GM18858 (cell line): ENCODE results near the gene CD34.
"Not testable (repeated sequence)": the region's sequence is repeated elsewhere in the genome, so short reads cannot be mapped to it uniquely, and the experiment has no call there.

ENCODE experiments used
- ATAC-seq: cut with Tn5 transposase; IDR thresholded peaks from one replicate; pipeline ENCODE4 v1.9.1; 2021; ENCODE audit not compliant: unreplicated experiment

CD34 gene

DNA sequence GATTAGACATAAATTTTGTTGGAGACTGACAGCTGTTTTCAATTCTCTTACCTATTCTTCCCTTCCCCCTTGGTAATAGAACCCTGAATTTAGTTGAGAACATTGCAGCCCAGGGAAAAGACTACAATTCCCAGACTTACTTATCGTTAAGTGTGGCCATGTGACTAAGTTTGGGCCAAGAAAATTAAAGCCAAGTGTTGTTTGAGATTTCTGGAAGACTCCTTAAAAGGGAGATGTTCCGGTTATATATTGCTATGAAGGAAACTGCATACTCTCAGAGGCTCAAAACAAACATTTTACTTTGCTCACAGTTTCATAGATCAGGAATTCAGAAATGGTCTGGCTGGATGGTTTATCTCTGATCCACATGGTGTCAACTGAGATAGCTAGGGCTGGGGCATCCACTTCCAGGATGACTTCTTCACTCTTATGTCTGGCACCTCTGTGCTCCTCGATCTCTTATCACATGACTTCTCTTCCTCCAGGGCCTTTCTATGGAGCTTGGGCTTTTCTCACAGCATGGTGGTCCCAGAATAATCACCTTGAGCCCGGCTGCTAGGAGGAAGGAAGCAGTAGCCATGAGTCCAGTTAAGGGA is 22.4 kb upstream of the CD34 start:
- no peak for ATAC-seq

DNA sequence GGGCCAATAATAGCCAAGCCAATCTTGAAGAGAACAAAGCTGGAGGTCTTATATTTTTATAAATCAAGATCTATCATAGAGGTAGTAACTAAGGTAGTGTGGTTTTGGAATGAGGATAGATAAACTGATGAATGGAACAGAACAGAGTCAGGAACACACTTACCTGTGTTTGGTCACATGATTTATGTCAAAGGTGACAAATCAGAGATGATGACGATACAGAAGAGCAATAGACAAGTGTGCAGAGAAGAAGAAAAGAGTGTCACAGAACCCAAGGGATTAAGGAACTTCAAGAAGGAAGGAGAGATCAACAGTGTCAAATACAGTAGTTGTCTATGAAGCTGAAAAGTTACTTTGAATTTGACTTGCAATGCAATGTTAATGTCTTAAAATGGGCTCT is 16.1 kb upstream of the CD34 start:
- no peak for ATAC-seq

DNA sequence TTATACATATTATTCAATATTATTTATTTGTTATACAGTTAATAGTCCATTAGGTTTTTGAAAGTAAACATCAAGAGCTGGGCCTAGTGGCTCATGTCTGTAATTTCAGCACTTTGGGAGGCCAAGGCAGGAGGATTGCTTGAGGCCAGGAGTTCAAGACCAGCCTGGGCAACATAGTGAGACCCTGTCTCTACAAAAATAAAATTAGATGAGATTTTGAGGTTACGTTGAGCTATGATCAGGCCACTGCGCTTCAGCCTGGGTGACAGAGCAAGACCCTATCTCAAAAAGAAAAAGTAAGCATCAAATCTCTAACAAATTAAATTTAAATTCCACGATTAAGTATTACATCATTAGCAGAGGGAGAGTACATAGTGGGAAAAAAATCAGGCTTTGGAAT is 15.0 kb upstream of the CD34 start:
- not testable (repeated sequence) for ATAC-seq

DNA sequence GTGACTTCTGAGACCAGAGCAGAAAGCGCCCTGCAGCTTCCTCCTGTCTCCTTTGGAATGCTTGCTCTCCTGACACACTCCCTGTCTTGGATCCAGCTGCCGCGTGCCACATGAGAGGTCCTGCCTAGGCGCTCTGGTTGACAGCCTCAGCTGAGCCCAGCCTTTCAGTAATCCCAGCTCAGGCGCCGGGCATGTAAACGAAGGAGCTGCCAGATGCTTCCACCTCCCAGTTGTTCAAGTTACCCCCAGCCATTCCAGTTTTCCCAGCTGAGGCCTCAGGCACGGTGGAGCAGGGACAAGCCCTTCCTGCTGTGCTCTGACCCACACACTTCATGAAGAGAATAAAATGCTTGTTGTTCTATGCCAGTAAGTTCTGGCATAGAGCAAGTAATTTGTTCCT is 14.3 kb upstream of the CD34 start:
- ATAC-seq: no peak

DNA sequence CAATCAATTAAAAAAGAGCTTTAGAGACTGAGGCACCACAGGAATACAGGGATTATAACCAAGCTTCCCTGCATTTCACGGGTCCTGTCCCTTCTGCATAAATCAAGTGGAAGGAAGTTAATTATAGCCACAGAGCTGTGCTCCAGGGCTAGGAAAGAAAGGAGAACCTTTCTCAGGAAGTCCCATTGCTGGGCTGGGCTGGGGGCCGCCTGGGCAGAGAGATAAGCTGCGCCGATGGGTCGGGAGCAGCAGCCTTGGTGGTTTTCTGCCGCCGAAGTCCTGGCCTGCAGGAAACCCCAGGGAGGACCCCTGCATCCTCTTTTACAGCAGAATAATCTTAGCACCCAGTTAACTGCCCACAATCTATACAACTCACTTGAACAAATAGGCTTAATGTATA is 12.6 kb upstream of the CD34 start:
- no peak for ATAC-seq

DNA sequence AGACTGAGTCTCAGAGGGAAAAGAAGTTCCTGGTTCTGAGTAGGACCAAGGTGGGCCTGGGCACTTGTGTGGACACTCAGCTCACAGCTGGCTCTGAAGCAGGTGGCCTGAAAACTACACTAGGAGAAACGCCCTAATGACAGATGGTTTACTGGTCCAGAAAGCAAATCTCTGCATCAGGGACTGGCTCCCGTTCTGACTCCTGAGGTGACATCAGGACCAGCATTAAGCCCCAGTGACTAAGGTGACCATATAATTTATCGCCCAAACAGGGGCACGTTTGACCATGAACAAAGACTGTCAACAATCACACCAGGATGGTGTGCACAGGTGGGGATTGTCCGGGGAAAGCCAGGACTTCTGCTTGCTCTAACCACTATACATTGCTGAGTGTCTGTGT is 12.2 kb upstream of the CD34 start:
- ATAC-seq: no peak

DNA sequence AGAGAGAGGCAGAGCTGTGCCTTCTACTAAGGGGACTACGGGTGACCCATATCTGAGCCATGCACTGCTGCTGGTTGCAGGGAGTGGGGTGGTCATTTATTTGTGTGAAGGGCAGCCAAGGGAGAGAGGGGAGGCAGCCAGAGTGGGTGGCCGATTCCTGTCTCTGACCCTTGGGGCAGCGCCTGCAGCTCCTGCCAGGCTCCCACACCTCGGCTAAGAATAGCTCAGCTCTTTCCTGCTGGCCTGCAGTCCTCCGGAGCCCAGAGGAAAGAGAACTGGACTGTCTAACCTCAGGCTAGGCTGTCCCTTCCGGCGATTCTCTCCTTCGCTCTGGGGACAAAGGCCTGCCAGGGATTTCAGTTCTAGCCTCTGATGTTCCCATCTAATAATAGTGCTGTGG is 11.6 kb upstream of the CD34 start:
- no peak for ATAC-seq

DNA sequence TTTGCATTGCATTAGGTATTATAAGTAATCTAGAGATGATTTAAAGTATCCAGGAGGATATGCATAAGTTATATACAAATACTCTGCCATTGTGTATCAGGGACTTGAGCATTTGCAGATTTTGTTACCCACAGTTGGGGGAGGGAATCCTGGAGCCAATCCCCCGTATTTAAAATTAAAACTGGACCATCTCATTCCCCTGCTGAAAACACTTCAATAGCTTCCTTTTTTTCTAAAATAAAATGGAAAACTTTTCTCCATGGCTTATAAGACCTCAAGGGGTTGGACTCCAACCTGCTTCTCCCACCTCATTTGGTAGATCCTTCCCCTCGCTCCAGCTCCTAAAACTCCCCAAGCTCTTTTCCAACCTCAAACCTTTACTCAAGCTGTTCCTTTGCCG is 10.4 kb upstream of the CD34 start:
- ATAC-seq: no peak

DNA sequence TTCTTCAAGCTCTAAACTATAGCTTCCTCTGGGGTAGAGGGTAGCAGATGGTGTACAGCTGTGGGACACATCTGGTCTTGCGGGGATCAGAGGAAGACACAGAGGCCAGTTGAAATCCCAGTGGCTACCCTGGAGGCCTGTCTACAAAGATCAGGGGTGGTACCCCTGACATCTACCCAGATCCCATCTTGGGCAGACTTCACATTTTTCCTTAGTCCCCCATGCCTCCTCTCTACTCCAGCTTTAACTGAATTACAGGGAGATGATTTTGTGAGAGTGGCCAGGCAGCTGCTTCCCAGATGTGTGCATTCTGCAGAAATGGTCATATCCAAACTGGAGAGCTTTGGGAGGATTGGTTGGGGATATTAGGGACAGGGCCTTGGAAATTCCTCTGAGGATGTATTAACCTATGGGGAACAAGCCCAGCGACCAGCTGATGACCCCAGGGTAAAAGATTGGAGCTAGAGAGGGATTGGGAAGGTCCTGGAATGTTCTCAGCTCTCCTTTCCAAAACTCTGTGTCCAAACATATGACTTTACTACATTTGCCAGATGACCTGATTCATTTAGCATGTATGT is 9.6 kb upstream of the CD34 start:
- ATAC-seq: no peak

DNA sequence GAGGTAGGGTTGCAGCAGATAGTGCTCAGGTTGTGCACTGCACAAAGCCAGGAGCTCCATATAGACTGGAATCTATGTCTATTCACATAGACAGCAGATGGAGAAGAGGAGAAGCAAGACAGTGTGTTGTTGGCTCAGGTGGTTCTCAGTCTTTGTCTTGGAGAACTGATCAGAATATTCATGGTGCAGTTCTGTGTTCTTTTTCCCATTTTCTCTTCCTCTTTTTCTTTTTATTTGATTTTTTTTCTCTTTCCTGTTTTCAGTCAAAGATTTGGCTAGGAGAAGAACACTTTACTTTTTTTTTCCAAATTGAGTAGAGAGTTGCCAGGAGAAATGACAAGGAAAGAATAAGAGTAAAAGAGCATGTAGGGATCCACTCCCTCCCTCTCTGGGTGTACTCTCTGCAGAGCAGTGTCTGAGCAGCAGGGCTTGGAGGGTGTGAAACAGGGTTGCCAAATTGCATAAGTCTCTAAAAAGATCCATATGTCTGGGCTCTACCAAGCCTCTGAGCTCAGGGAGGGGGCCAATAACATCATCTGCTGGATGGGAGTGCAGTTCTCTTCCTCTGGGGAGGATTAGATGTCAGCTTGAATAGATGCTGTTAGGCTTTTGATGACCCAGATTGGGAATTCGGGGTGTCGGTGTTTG is 8.7 kb upstream of the CD34 start:
- no peak for ATAC-seq

DNA sequence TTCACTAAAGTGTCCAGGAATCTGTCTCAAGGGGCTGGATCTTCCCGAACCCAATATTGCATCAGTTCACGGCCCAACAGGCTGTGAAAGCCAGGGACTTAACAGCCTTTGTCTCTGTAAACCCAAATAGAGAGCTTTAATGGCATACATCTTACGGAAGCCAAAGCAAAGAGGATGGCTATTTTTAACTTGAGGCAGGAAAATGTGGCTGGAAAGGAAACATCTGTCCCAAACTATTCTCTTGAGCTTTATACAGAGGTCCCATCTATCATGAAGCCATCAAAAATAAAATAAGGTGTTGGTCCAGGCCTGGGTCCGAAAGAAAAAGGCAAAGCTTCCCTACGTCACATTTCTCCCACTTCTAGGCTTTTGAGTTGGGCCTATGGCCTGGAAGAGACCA is 7.7 kb upstream of the CD34 start:
- no peak for ATAC-seq

DNA sequence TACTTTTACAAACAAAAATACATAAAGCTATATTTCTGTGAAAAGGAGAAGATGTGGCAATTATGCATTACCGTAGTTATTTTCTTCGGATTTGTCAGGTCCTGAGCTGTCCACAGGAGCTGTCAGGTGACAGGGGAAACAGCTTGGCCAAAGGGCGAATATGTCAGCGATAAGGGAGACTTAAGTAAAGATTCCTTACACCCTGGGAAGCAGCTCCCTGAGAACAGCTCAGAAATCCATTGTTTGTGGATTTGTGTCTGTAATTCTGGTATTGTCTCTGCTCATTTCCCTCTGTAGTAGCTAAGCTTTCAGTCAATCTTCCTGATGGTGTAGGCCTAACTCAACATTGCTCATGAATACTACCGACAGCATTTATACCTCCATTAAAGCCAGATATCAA is 7.1 kb upstream of the CD34 start:
- no peak for ATAC-seq

DNA sequence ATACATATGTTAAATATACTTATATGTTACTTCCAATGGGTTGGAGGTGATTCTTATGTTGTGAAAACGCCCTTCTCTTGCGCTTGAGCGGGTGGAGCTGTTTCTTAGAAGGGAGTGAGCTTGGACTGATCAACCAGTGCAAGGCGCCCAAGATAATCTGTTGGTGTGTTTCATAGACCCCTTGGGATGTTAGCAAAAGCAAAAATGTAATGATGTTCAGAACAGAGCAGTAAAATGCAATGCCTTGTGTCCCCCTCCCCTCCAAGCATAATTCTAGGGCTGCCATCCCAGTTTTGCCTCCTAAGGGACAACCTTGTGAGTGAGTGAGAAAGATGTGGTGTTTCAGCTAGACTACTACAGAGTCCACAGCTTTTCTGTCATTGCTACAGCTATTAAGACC is 6.2 kb upstream of the CD34 start:
- no peak for ATAC-seq

DNA sequence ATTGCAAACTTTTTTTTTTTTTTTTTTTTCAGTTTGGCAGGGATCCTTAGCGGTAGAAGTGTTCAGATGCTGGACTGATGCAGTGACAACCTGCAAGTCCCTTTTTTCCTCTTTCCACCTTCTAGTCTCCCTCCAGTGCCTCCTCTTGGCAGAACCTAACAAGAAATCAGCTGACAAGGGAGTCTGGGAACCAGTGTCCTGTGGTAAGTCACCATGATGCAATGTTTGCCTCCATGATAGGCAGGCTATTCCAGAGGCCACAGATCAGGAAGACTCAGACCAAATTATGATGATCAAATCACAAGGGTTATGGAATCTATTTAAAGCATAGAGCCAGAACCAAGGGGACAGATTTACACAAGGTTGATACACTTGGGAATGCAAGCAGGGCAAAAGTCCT is 3.0 kb upstream of the CD34 start:
- no peak for ATAC-seq

DNA sequence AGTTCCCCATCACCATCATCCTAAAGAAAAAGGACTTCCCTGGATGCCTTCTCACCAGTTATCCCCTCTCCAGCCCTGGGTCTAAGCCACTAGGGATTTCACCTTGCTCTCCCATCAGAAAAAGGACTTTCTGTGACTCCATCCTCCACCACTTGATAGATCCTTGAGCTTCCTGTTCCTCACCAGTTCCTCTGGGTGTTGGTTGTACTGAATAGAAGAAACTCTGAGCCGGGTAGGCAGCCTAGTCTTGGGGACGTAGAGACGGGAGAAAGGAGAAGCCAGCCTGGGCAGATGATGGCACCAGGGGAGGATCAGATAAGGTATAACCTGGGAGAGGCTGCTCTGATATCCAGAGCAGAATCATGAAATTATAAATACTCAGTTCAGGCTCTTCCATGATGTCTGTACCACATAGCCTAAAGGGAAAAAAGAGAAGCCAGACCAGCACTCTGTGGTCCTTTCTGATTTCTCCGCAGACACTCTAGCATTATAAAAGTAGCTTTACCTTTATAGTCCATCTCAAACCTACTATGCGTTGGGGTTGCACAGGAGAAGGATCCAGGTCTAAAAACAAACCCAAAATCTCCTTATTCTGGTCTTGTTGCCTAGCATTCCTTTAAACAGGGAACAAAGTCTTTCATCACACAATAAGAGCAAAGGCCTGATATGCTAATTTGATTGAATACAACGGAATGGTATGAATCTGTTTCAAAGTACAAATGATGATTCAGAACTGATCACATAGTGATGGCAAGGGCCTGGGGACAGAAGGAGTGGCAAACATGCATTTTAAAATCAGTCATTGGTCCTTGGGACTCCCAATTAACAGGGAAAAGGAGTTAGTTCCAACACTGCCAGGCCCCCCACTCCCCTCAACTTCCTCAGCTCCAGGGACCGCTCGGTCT is 1.2 kb upstream of the CD34 start:
- no peak for ATAC-seq

DNA sequence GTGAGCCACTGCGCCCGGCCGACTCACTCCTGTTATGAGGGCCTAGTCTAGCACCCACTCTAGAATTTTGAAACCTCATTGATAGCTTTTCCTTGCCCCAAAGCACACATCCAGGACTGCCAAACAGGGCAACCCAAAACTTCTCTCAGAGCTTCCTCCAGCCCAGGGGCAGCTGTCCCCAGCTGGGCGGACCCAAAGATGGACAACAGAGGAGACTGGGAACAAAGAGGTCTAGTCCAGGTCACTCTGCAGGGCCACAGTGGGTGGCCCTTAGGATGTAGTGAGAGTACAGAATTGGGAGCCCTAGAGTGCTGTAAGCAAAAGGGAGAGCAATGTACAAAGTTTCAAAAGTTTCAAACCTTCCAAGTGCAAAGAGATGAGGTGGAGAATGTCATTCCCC is 1.2 kb downstream of the CD34 start:
- no peak for ATAC-seq

DNA sequence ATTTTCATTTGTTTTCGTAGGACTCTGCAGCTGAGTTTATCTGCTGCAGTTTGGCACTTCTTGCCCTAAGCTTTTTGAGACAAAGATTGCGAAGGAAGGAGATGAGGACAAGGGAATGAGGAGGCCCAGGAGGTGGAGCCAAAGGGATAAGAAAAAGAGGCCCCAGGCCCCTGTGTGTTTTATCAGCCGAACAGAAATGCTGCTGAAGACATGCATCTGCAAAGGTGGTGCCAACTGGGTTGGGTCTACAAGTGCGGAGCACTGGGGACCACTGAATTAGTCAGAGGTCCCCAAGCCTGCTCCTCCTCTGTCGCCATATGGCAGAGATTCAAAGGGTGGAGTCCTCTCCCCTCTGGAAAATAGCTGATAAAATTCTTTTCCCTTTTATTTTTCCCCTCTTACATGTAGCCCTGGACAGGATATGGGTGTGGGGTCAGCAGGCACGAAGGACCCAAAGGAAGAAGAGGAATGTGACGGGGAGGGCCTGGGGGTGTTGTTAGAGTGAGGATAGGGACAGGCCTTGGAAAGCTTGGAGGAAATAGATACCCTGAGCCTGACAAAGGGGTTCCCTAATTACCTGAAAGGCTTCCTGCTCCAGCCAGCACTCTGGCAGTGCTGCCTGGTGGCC is 2.7 kb downstream of the CD34 start:
- ATAC-seq: no peak

DNA sequence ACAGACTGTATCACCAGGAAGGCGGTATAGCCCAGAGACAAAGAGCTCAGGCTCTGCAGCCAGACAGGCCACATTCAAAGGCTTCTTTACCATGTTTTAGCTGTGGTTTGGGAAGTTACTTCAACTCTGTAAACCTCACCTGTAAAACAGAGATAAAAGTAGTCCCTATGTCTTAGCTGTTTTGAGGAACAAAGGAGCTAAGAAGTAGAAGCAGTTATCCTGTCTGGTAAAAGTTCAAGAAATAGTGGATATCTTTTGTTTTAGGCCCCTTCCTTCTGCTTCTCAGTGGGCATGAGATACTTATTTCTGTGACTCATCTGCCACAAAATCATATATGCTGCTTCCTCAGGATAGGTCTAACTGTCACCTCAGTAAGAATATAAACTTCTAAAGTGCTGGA is 6.5 kb downstream of the CD34 start:
- no peak for ATAC-seq

DNA sequence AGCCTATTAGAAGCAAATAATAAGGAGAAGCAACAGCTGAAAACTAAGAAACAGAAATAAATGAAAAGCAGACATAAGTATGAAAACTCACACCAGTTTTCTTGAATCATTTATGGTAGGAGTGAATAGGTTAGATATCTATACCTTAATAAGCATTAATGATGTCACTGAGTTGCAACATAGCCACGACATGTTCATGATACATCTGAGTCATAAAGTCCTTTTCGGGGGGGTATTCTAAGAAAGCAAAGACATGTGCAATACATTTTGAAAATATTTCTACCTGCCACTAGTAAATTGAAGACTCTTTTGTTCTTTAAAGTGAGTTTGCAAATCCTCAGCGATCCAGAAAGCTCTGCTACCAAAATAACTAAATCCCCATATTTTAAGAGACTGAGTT is 7.2 kb downstream of the CD34 start:
- ATAC-seq: no peak

DNA sequence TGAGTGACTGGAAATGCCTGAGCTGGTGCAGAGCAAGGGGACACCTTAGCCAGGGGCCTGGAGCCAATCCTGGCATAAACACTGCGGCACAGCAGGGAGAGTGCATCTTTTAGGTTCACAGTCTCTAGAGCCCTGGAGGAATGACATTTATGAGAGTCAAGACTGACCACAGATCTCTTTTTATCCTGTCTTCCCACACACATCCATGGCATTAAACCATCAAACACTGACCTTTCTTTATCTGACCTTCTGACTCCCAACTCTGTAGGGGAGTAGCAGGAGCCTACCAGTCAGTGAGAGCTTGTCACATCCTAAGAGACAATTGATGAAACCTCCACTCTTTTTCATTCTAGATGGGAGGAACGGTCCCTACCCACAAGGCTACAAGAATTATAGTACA is 7.9 kb downstream of the CD34 start:
- ATAC-seq: no peak

DNA sequence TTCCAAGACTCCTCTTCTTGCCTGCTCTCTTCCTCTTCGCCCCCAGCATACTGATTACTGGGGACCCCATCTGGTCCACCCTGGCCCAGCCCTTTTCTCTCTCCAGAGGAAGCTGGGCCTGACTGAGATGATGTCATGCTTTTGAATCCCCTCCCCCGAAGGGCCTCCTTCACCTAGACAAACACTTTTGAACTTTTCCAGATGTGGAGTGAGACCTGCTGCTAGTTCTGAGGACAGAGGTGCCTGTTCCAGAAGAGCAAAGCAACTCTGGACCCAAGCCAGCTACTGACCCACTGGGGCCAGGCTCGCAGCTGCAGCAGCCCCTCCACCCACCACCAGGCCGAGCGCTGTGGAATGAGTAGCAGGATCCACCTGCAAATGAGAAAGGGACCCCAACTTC is 8.4 kb downstream of the CD34 start:
- no peak for ATAC-seq
